ENCODE results near the gene DNAJB4. TPM values are rescaled to one million over a fixed set of nuclear protein-coding genes. Genes with fewer than 3 reads are reported as not detected.

Gene DNAJB4
- 10 to 100 TPM; 20.2 to 24.1 TPM for total RNA-seq

DNA sequence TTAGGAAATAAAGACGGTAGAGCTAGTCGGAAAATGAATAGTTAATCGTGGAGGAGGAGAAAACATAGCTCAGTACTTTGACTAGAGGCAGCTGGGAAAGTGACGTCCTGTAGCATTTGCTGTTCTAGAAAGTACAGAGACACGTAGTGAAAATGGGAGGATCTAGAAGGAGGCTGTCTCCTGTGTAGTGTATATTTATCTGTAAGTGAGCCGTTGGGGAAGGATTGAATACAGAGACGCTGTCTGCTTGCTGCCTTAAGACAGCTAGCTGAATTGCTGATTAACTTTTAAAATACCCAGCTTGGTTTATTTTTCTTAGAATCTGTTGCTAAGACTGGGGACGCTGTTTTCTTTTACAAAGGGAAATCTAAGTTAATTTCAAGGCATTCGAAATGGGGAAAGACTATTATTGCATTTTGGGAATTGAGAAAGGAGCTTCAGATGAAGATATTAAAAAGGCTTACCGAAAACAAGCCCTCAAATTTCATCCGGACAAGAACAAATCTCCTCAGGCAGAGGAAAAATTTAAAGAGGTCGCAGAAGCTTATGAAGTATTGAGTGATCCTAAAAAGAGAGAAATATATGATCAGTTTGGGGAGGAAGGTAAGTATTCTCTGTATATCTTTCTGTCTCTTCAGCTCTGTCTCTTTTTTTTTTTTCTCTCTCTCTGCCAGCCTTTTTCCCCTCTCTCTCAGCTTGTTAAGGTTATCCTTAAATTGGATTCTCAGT is at the start of gene DNAJB4:
Gene DNAJB4, plus strand, starts transcription at position 221 of the 729 bp plus-strand sequence. Its CDS starts 172 bp downstream, at position 393.
- peak; percentile 98 for ATAC-seq
- Histone ChIP-seq H3K4me1 (peaks cover 34% of the 10 kb centered on the region), H3K4me3 (peak within 1 kb of the TSS; percentile 9 to 48), H3K9me3 (no peaks in the 10 kb centered on the region), H3K27me3 (no peaks in the 10 kb centered on the region), H3K36me3 (replicated peaks in 1 of 2; ENCODE audit: insufficient read depth in 1 of 2, low read depth in 2 of 2) (no peaks in the 10 kb centered on the region), H3K27ac (peak within 1 kb of the TSS; percentile 84 to 93 (median 88))
- WGBS, 2 donors = 0 to 1% methylated on average over 12 of the region's 12 CpGs
- peak; percentile 78 to 94 (median 85) for DNase-seq
- TF ChIP-seq, protein P1, sequence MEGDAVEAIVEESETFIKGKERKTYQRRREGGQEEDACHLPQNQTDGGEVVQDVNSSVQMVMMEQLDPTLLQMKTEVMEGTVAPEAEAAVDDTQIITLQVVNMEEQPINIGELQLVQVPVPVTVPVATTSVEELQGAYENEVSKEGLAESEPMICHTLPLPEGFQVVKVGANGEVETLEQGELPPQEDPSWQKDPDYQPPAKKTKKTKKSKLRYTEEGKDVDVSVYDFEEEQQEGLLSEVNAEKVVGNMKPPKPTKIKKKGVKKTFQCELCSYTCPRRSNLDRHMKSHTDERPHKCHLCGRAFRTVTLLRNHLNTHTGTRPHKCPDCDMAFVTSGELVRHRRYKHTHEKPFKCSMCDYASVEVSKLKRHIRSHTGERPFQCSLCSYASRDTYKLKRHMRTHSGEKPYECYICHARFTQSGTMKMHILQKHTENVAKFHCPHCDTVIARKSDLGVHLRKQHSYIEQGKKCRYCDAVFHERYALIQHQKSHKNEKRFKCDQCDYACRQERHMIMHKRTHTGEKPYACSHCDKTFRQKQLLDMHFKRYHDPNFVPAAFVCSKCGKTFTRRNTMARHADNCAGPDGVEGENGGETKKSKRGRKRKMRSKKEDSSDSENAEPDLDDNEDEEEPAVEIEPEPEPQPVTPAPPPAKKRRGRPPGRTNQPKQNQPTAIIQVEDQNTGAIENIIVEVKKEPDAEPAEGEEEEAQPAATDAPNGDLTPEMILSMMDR (IDR thresholded peaks at IDR 0.05) = peak in 1 of 7 experiments; percentile 31
- TF ChIP-seq POLR2A (IDR thresholded peaks at IDR 0.05) = peak; percentile 90 to 99 (median 99)
- intact Hi-C loops (cut with DNase I) = no loop called here

DNA sequence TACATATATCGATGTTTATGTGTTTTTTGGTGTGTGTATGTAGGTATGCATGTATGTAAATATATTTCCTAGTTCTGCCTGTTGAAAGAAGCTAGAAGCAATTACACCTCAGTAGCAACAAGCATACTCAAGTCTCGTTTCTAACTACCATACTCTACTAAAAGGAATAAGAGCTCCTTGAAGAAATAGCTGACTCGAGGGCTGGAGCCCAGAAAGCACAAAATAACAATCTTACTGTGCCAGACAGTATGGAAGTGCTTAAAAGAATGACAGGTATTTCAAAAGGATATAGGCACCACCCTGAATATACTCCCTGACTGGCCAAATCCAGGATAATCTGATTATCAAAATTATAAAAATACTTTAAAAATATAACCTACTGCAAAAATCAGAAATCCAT is 49.0 kb upstream of the DNAJB4 start:
- Histone ChIP-seq H3K4me1 (peaks cover 15% of the 10 kb centered on the region), H3K4me3 (no peak overlapping the region), H3K36me3 (replicated peaks in 1 of 2; ENCODE audit: insufficient read depth in 1 of 2, low read depth in 2 of 2) (peaks cover 24 to 57% of the 10 kb centered on the region in 2 donors), H3K27me3 (no peaks in the 10 kb centered on the region), H3K9me3 (no peaks in the 10 kb centered on the region), H3K27ac (no peak overlapping the region)
- no peak for TF ChIP-seq POLR2A (IDR thresholded peaks at IDR 0.05)
- TF ChIP-seq, protein P1 (IDR thresholded peaks at IDR 0.05) = no peak
- 84 to 89% methylated on average over 3 of the region's 3 CpGs for WGBS, 2 donors
- intact Hi-C loops (cut with DNase I) = no loop called here
- ATAC-seq (no peak), DNase-seq (no peak)

DNA sequence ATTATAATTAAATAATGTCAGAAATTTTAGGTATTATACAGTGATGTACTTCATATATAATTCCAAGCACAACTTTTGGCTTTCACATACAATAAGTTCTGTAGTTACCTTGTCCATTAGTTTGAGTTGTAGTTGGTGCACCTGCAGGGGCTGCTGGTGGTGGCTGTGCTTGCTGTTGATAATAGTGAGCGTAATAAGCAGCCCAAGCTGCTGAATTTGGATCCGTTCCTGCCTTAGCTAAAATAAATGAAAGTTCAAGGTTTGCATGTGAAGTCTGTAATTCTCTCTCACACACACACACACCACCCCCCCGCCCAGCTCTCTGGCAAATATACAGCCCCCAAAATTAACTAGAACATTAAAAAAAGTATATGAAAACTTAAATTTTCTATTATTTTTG is 48.3 kb upstream of the DNAJB4 start:
- H3K27ac ChIP-seq = peak overlapping the region in 1 of 4 donors; percentile 11
- whole genome bisulfite sequencing, 2 donors = 47 to 49% methylated on average over 3 of the region's 3 CpGs
- peaks cover 20% of the 10 kb centered on the region for H3K4me1 ChIP-seq
- DNase-seq (peak in 2 of 4 donors; percentile 28 to 46), ATAC-seq (no peak)
- no peaks in the 10 kb centered on the region for H3K27me3 ChIP-seq
- intact Hi-C loops (cut with DNase I) = no loop called here
- H3K9me3 ChIP-seq = no peaks in the 10 kb centered on the region
- H3K36me3 ChIP-seq (replicated peaks in 1 of 2; ENCODE audit: insufficient read depth in 1 of 2, low read depth in 2 of 2) = peaks cover 24 to 59% of the 10 kb centered on the region in 2 donors
- no peak overlapping the region for H3K4me3 ChIP-seq
- TF ChIP-seq, protein P1 (IDR thresholded peaks at IDR 0.05) = no peak
- no peak for TF ChIP-seq POLR2A (IDR thresholded peaks at IDR 0.05)

DNA sequence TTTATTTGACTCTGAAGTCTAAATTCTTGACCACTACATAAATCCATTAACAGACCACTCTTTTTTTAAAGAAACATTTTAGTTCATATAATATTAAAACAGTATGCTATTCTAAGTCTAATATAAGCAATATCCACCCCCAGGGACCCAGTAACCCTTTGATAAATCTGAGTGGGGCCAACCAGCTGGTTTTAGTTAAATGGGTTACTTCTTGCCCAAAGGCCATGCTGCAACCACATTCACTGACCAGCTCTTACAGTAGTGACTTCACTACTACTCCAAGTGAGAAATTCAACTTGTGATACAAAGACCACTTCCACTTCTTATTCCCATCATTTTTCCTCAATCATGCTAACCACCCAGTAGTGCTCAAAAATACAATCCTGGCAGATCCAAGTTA is 46.3 kb upstream of the DNAJB4 start:
- H3K27ac ChIP-seq = no peak overlapping the region
- H3K4me1 ChIP-seq = peaks cover 29% of the 10 kb centered on the region
- no peak for ATAC-seq
- no peak overlapping the region for H3K4me3 ChIP-seq
- intact Hi-C loops (cut with DNase I) = no loop called here
- TF ChIP-seq, protein P1 (IDR thresholded peaks at IDR 0.05) = no peak
- TF ChIP-seq POLR2A (IDR thresholded peaks at IDR 0.05) = no peak
- no peaks in the 10 kb centered on the region for H3K27me3 ChIP-seq
- peaks cover 24 to 61% of the 10 kb centered on the region in 2 donors for H3K36me3 ChIP-seq (replicated peaks in 1 of 2; ENCODE audit: insufficient read depth in 1 of 2, low read depth in 2 of 2)
- H3K9me3 ChIP-seq = no peaks in the 10 kb centered on the region
- DNase-seq = no peak

DNA sequence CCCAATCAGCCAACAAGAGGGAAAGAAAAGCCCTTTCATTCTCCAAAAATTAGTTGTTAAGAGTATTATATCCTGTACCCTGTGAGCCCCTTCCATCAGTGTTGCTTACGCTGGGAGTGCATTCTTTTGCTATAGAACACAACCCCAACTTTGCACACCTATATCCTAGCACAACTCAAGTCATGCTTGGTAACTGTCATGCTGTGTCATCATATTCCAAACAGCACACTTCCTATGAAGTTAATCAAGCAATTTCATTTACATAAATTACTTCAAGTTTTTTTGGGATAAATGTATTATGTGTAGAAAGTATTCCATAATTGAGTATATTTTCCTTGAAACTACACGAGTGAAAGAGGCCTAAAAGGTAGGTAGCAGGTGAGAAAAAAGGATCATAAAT is 45.9 kb upstream of the DNAJB4 start:
- 82 to 88% methylated on average over 2 of the region's 2 CpGs for WGBS, 2 donors
- ATAC-seq (no peak), DNase-seq (no peak)
- H3K9me3 ChIP-seq = no peaks in the 10 kb centered on the region
- peaks cover 24 to 62% of the 10 kb centered on the region in 2 donors for H3K36me3 ChIP-seq (replicated peaks in 1 of 2; ENCODE audit: insufficient read depth in 1 of 2, low read depth in 2 of 2)
- TF ChIP-seq, protein P1 (IDR thresholded peaks at IDR 0.05) = no peak
- TF ChIP-seq POLR2A (IDR thresholded peaks at IDR 0.05) = no peak
- H3K4me3 ChIP-seq = no peak overlapping the region
- peaks cover 29% of the 10 kb centered on the region for H3K4me1 ChIP-seq
- intact Hi-C loops (cut with DNase I) = no loop called here
- no peaks in the 10 kb centered on the region for H3K27me3 ChIP-seq
- H3K27ac ChIP-seq = no peak overlapping the region
